Astrocyte (in vitro differentiated cells and primary cell): Measurements from ENCODE around the gene DGKI.

ENCODE experiments used
- EZH2 ChIP-seq: IDR thresholded peaks from 2 replicates; pipeline ENCODE4 v1.6.1; 2012; ENCODE audit warnings: mild to moderate bottlenecking, low read length, inconsistent platforms; ENCODE audit not compliant: insufficient read depth
- TF ChIP-seq, protein P1 (sequence below): IDR thresholded peaks from 2 replicates; pipeline ENCODE4 v1.5.1; 2011; ENCODE audit warnings: low read depth, mild to moderate bottlenecking, inconsistent platforms, low read length, moderate library complexity; ENCODE audit not compliant: insufficient read depth

DNA sequence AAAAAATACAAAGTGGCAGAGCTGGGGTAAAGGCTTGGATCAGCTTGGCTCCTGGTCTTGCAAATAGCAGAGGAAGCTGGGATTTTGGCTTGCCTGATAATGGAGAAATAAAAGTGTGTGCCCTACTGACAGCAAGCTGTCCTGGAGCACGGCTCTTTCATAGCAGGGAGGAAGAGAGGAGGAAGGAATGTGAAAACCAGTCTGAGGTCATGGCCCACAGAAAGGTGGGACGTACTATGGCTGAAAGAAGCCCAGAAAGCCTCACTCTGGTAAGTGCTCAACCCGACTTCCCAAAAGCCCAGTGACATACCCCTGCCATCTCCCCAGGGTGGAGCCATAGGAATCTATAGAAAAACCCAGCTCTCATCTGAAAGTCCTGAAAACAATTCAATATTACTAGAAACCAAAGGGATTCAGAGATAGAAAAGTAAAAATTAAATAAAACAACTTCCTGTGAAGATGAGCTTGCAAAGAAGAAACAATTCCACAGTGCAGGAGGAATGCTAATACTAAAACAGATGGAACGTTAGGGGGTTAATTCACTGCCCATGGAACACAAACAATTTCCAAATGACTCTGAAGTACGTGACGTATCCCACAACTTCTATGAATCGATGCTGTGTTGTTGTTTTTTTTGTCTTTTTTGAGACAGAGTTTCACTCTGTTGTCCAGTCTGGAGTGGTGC lies 256.6 kb downstream of the DGKI start:
- TF ChIP-seq, protein P1, sequence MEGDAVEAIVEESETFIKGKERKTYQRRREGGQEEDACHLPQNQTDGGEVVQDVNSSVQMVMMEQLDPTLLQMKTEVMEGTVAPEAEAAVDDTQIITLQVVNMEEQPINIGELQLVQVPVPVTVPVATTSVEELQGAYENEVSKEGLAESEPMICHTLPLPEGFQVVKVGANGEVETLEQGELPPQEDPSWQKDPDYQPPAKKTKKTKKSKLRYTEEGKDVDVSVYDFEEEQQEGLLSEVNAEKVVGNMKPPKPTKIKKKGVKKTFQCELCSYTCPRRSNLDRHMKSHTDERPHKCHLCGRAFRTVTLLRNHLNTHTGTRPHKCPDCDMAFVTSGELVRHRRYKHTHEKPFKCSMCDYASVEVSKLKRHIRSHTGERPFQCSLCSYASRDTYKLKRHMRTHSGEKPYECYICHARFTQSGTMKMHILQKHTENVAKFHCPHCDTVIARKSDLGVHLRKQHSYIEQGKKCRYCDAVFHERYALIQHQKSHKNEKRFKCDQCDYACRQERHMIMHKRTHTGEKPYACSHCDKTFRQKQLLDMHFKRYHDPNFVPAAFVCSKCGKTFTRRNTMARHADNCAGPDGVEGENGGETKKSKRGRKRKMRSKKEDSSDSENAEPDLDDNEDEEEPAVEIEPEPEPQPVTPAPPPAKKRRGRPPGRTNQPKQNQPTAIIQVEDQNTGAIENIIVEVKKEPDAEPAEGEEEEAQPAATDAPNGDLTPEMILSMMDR = no peak
- TF ChIP-seq EZH2 = no peak
